B cell (primary cell): ENCODE measurements around the gene WNT3A. TPM values are rescaled to one million over a fixed set of nuclear protein-coding genes. Genes with fewer than 3 reads are reported as not detected.

ENCODE experiments used
- ATAC-seq: fragments of 200-7000 bp; cut with Tn5 transposase; one replicate; pipeline ENCODE4 v1.10.0; 2021; ENCODE audit warnings: low read depth, mild to moderate bottlenecking, moderate number of reproducible peaks, moderate library complexity
- CTCF ChIA-PET: fragments of 350-600 bp; sonication (Branson Sonifier 250); formaldehyde crosslinking; loops from one replicate; lab custom pipeline; 2021; ENCODE audit warnings: antibody characterized with exemption, inconsistent platforms; lab: Charles Lee
- POLR2A ChIA-PET: fragments of 350-600 bp; sonication (Branson Sonifier 250); formaldehyde crosslinking; loops from one replicate; lab custom pipeline; 2021; ENCODE audit warnings: antibody characterized with exemption; lab: Charles Lee
- DNase-seq: peaks from one replicate; pipeline ENCODE4 v3.0.0; 2013
- H2AFZ ChIP-seq: 2 replicates; pipeline ENCODE4 v1.6.1; 2012; ENCODE audit warnings: mild to moderate bottlenecking, low read depth, low read length; ENCODE audit not compliant: insufficient read depth, poor library complexity, severe bottlenecking
- H3K27ac ChIP-seq, 2 donors: 1 replicate in 1 of 2; 2 replicates in 1 of 2; pipeline ENCODE4 v1.5.1; 2012 to 2013; ENCODE audit warnings: low read length in 2 of 2, mild to moderate bottlenecking in 2 of 2, moderate library complexity in 1 of 2
- H3K27me3 ChIP-seq, 4 experiments: fragments of 200-600 bp in 1 of 4; sonication (generic) in 1 of 4; replicated peaks in 1 of 4; 1 replicate in 2 of 4; 2 replicates in 2 of 4; pipeline versions ENCODE4 v1.6.1 to v1.7.0; 2013 to 2016; ENCODE audit warnings: low read length in 3 of 4, mild to moderate bottlenecking in 2 of 4, mixed read lengths in 1 of 4, moderate library complexity in 1 of 4; ENCODE audit not compliant: insufficient read depth in 4 of 4, control insufficient read depth in 3 of 4; ENCODE audit errors: control extremely low read depth in 1 of 4
- H3K36me3 ChIP-seq, 2 experiments: replicated peaks in 1 of 2; 1 replicate in 1 of 2; 2 replicates in 1 of 2; pipeline versions ENCODE4 v1.6.1 to v1.7.1; 2013; ENCODE audit warnings: low read length in 1 of 2; ENCODE audit not compliant: insufficient read depth in 2 of 2, control insufficient read depth in 1 of 2; ENCODE audit errors: control extremely low read depth in 1 of 2, extremely low read depth in 1 of 2
- H3K4me1 ChIP-seq, 2 donors: fragments of 200-600 bp in 1 of 2; sonication (generic) in 1 of 2; 1 replicate in 1 of 2; 2 replicates in 1 of 2; pipeline versions ENCODE4 v1.5.1 to v1.6.1; 2013 to 2017; ENCODE audit warnings: low read length in 2 of 2; ENCODE audit not compliant: control insufficient read depth in 2 of 2, insufficient read depth in 2 of 2
- H3K4me2 ChIP-seq: replicated peaks from 2 replicates; pipeline ENCODE3; 2012; ENCODE audit warnings: mild to moderate bottlenecking, low read depth, low read length; ENCODE audit not compliant: poor library complexity, severe bottlenecking
- H3K4me3 ChIP-seq, 5 experiments: fragments of 200-600 bp in 1 of 5; sonication (generic) in 1 of 5; 1 replicate in 3 of 5; 2 replicates in 2 of 5; pipeline versions ENCODE4 v1.5.1 to v1.7.0; 2011 to 2016; ENCODE audit warnings: low read length in 4 of 5, mild to moderate bottlenecking in 4 of 5, low read depth in 2 of 5, control low read depth in 1 of 5, moderate library complexity in 1 of 5; ENCODE audit not compliant: insufficient read depth in 1 of 5; ENCODE audit errors: control extremely low read depth in 1 of 5, extremely low read depth in 1 of 5
- H3K79me2 ChIP-seq: fragments of 200-600 bp; sonication (generic); one replicate; pipeline ENCODE4 v1.6.0; 2016; ENCODE audit warnings: low read length; ENCODE audit not compliant: control insufficient read depth, insufficient read depth
- H3K9ac ChIP-seq: fragments of 200-600 bp; sonication (generic); 2 replicates; pipeline ENCODE4 v1.6.1; 2017; ENCODE audit warnings: mild to moderate bottlenecking, low read length, moderate library complexity
- H3K9me3 ChIP-seq, 3 donors: one replicate each; pipeline versions ENCODE4 v1.6.1 to v1.7.1; 2013; ENCODE audit warnings: low read length in 2 of 3; ENCODE audit not compliant: control insufficient read depth in 2 of 3, insufficient read depth in 1 of 3; ENCODE audit errors: control extremely low read depth in 1 of 3
- H4K20me1 ChIP-seq: 2 replicates; pipeline ENCODE4 v1.6.0; 2012; ENCODE audit warnings: mild to moderate bottlenecking, low read length; ENCODE audit not compliant: insufficient read depth, control insufficient read depth, poor library complexity, severe bottlenecking
- H3K27ac Mint-ChIP-seq: one replicate; pipeline ENCODE4 v1.8.0; 2021; ENCODE audit warnings: mixed read lengths
- H3K27me3 Mint-ChIP-seq: one replicate; pipeline ENCODE4 v1.8.0; 2021; ENCODE audit warnings: mixed read lengths
- H3K4me1 Mint-ChIP-seq: one replicate; pipeline ENCODE4 v1.8.0; 2021; ENCODE audit warnings: mixed read lengths
- H3K4me3 Mint-ChIP-seq: one replicate; pipeline ENCODE4 v1.8.0; 2021; ENCODE audit warnings: mixed read lengths
- H3K9me3 Mint-ChIP-seq: one replicate; pipeline ENCODE4 v1.8.0; 2022; ENCODE audit warnings: mixed read lengths; ENCODE audit not compliant: insufficient read depth
- EZH2 ChIP-seq: IDR thresholded peaks from 2 replicates; pipeline ENCODE4 v1.6.1; 2012; ENCODE audit warnings: borderline replicate concordance, low read depth, mild to moderate bottlenecking, moderate library complexity, low read length; ENCODE audit not compliant: insufficient read depth, poor library complexity, severe bottlenecking
- WGBS: methylation state at CpG from one replicate; pipeline ENCODE4 v1.1.5; 2013; ENCODE audit warnings: missing lambda C conversion rate; ENCODE audit not compliant: insufficient coverage; 5-methylcytosine and 5-hydroxymethylcytosine counted together
- intact Hi-C: fragments of 100-400 bp; cut with micrococcal nuclease; formaldehyde crosslinking; loops from one replicate; pipeline ENCODE4 v1.10.0; 2022
- polyA plus RNA-seq: library from polyadenylated mRNA; depleted of rRNA; stranded (reverse); fragments of >200 nt; gene quantifications from 2 replicates; pipeline ENCODE4 v1.2.3, GENCODE V29; 2012
- total RNA-seq, 2 donors: library from RNA; stranded (reverse); fragments of 120-200 nt in 1 of 2; gene quantifications; 1 replicate in 1 of 2; 2 replicates in 1 of 2; pipeline versions ENCODE4 v1.2.3 to v1.2.4, GENCODE V29; 2013 to 2022
- TF ChIP-seq, protein P1 (sequence below): fragments of 200-600 bp; IDR thresholded peaks from one replicate; pipeline ENCODE4 v1.8.0; 2022; ENCODE audit warnings: antibody characterized with exemption, mild to moderate bottlenecking

Gene WNT3A
- total and polyA plus RNA-seq, 2 donors (not counting 1 experiment from before 2014, with no cell fraction given): 0.03 TPM; not detected in 1

DNA sequence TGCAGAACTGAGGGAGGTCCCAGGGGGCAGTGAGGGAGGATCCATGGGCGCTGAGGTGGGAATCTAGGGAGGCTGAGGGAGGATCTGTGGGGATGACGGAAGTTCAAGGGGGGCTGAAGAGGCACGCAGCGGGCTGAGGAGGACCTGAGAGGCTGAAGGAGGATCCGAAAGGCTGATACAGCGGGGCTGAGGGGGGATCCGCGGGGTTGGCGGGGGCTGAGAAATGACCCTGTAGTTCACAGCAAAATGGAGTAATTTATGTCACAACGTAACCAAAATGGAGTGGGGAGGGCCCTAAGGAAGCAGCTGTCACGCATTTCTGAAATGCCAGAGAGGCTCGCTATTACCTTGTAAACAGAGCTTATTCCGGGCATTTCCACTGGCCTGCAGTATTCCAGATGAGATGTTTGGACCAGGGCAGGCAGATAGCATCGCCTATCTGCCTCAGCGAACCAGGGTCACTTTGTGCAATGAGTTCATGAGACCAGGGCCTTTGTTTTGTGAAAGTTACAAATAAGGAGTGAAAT, 103.2 kb downstream of the WNT3A start:
- Histone ChIP-seq H3K4me2 (peak overlapping the region; percentile 96), H3K4me1 (peaks cover 17 to 23% of the 10 kb centered on the region in 2 donors), H3K79me2 (peaks cover 28% of the 10 kb centered on the region), H3K27ac (peak overlapping the region; percentile 95), H3K4me3 (peak overlapping the region; percentile 18 to 97 (median 95)), H2AFZ (peak overlapping the region; percentile 80), H3K9ac (peak overlapping the region; percentile 85), H3K36me3 (peaks cover 0 to 17% of the 10 kb centered on the region in 2 experiments), H3K27me3 (no peaks in the 10 kb centered on the region), H4K20me1 (no peaks in the 10 kb centered on the region), H3K9me3 (no peaks in the 10 kb centered on the region)
- Mint-ChIP-seq H3K4me3 (peak overlapping the region; percentile 92), H3K9me3 (no peaks in the 10 kb centered on the region), H3K27ac (peak overlapping the region; percentile 87), H3K27me3 (no peaks in the 10 kb centered on the region), H3K4me1 (peaks cover 22% of the 10 kb centered on the region)
- TF ChIP-seq EZH2: no peak
- TF ChIP-seq, protein P1, sequence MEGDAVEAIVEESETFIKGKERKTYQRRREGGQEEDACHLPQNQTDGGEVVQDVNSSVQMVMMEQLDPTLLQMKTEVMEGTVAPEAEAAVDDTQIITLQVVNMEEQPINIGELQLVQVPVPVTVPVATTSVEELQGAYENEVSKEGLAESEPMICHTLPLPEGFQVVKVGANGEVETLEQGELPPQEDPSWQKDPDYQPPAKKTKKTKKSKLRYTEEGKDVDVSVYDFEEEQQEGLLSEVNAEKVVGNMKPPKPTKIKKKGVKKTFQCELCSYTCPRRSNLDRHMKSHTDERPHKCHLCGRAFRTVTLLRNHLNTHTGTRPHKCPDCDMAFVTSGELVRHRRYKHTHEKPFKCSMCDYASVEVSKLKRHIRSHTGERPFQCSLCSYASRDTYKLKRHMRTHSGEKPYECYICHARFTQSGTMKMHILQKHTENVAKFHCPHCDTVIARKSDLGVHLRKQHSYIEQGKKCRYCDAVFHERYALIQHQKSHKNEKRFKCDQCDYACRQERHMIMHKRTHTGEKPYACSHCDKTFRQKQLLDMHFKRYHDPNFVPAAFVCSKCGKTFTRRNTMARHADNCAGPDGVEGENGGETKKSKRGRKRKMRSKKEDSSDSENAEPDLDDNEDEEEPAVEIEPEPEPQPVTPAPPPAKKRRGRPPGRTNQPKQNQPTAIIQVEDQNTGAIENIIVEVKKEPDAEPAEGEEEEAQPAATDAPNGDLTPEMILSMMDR: no peak
- ChIA-PET POLR2A (interaction anchor here (0.6 to 1.2 kb wide), 6 partner anchors 27 to 359 kb away, joined by 3 to 6 read pairs (median 3); partner anchors contain the start of genes ARF1 and IBA57), CTCF (interaction anchor here (1.1 to 2.1 kb wide), 4 partner anchors 9 to 323 kb away, joined by 3 to 9 read pairs (median 4); partner anchors contain the start of gene ARF1)
- ATAC-seq: no peak
- 46% methylated on average over 15 of the region's 15 CpGs for WGBS
- no peak for DNase-seq
- intact Hi-C loops: loop anchor here (1.0 to 10.0 kb wide), 7 partner anchors 28 to 1395 kb away; partner anchors contain the start of genes ARF1, GUK1, IBA57 and NUP133

DNA sequence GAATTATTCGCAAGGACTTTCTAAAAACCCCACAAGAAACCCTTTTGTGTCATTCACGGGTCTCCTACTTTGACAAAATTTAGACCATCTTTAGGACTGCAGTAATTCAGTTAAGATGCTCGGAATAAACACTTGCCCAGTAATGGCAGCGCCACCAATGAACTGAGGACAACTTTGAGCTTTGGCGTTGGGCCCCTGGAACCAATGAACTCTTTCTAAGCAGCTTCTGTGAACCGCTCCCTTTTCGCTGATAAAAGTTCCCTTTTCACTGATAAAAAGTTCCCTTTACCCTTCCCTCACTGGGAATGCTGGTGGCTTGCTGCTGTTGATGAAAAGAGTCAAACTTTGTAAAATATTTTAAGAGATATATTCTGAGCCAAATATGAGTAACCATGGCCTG, 103.8 kb downstream of the WNT3A start:
- H3K9me3 ChIP-seq: no peaks in the 10 kb centered on the region
- Mint-ChIP-seq H3K4me1 (peaks cover 22% of the 10 kb centered on the region), H3K27me3 (no peaks in the 10 kb centered on the region), H3K9me3 (no peaks in the 10 kb centered on the region), H3K27ac (peak overlapping the region; percentile 87), H3K4me3 (peak overlapping the region; percentile 92)
- intact Hi-C loops: no loop called here
- POLR2A ChIA-PET: interaction anchor here (1.0 kb wide), 1 partner anchor 28 kb away, joined by 3 read pairs; no protein-coding TSS in a partner anchor
- no peak overlapping the region for H3K4me3 ChIP-seq
- TF ChIP-seq EZH2: no peak
- TF ChIP-seq, protein P1: no peak
- H3K4me2 ChIP-seq: peak overlapping the region; percentile 96
- no peaks in the 10 kb centered on the region for H3K27me3 ChIP-seq
- H3K4me1 ChIP-seq: peaks cover 17 to 23% of the 10 kb centered on the region in 2 donors
- WGBS: 95% methylated on average over 4 of the region's 7 CpGs
- H3K36me3 ChIP-seq: peaks cover 0 to 17% of the 10 kb centered on the region in 2 experiments
- no peak overlapping the region for H3K27ac ChIP-seq
- H3K9ac ChIP-seq: no peak overlapping the region
- ATAC-seq (no peak), DNase-seq (no peak)
- H4K20me1 ChIP-seq: no peaks in the 10 kb centered on the region
- peaks cover 27% of the 10 kb centered on the region for H3K79me2 ChIP-seq
- CTCF ChIA-PET: interaction anchor here (1.1 to 2.1 kb wide), 4 partner anchors 8 to 324 kb away, joined by 3 to 9 read pairs (median 4); partner anchors contain the start of gene ARF1
- peak overlapping the region; percentile 80 for H2AFZ ChIP-seq
